Right lung (tissue), 5 donors: Measurements from ENCODE around the gene FAM25G. TPM values are rescaled to one million over a fixed set of nuclear protein-coding genes. Genes with fewer than 3 reads are reported as not detected.
"Not testable (repeated sequence)": the region's sequence is repeated elsewhere in the genome, so short reads cannot be mapped to it uniquely, and the experiment has no call there.

Experiments used
- DNase-seq, 2 donors: peaks; one replicate each; pipeline ENCODE4 v3.0.0-alpha.2; 2013
- polyA plus RNA-seq, 5 donors: library from polyadenylated mRNA; unstranded; fragments of 120-200 nt; gene quantifications; one replicate each; pipeline versions ENCODE4 v1.2.1 to v1.2.3, GENCODE V29; 2013; ENCODE audit warnings: inconsistent platforms in 1 of 5, low replicate concordance in 1 of 5; ENCODE audit not compliant: insufficient read length in 5 of 5, insufficient read depth in 1 of 5

FAM25G gene
- polyA plus RNA-seq, 5 donors, result 0.33 TPM; not detected in 4

DNA sequence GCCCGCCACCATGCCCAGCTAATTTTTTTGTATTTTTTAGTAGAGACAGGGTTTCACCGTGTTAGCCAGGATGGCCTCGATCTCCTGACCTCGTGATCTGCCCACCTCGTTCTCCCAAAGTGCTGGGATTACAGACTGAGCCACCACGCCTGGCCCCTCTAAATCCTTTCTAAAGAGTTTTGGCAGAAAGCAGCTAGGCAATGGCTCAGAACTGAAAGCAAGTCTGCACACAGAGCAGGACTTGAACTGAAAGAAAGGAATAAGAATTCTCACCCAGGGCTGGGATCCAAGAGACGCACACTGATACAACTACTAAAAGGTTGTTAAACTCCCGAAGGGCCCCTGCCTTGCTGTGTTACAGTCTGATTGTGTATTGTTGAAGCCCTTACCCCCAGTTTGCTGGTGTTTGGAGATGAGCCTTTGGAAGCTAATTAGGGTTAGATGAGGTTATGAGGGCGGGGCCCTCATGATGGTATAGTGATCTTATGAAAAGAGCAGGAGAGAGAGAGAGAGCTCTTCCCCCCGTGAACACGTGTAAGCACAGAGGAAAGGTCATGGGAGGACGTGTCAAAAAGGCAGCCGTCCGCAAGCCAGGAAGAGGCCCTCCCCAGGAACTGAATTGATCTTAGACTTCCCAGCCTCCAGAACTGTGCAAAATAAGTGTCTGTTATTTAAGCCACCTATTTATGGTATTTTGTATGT, 26.1 kb downstream of the FAM25G start:
- not testable (repeated sequence) for DNase-seq

DNA sequence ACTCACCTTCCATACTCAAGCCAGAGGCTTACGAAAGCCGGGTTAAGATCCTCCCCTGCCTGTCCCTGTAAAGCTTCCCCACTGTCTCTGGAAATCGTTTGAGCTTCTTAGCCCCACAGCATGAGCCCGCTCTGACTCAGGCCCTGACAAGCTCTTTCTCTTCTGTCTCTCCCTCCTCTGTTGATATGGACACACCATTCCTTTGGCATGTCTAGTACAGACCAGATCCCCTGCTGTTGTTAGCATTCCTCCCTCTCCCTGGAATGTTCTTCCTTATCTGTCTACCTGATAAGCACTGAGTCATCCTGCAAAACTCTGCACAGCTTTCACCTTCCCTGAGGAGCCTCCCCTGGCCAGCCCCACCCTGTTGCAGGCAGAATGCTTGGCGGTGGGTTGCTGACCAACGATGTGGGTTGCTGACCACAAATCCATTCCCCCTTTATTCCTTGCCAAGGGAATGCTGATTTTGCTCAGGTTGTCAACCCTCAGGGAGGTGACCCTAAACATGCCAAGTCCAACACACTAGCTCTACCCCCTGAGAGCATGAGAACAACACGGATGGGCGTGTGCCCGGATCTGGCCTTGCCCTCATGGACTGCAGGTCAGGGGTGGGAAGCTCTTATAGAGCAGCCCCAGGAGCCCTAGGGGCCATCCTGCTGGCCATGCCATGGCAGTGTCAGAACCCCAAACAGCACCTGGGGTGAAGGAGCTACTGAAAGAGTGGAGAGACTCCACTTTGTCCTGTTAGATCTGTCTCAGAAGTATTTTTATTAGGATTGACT, 28.7 kb downstream of the FAM25G start:
- DNase-seq, result not testable (repeated sequence)

DNA sequence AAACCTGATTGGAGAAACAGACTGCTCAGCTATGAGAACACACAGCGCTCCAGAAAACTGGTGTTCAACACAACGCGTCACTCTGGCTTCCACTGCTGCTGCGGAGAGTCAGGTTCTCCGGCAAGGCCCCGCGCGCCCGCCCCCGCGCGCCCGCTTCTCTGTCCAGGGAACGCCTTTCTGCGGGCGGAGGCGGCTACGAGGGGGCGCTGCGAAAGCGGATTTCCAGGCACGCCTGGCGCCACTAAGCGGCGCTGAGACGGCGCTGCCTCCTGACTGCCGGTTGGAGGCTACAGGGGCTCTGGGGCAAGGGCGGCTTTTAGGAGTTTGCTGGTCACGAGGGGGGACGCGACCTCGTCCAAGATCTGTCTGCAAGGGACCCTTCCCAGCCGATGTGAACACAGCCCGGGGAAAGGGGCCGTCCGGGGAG, 30.2 kb downstream of the FAM25G start:
- peak; percentile 23 to 37 for DNase-seq

DNA sequence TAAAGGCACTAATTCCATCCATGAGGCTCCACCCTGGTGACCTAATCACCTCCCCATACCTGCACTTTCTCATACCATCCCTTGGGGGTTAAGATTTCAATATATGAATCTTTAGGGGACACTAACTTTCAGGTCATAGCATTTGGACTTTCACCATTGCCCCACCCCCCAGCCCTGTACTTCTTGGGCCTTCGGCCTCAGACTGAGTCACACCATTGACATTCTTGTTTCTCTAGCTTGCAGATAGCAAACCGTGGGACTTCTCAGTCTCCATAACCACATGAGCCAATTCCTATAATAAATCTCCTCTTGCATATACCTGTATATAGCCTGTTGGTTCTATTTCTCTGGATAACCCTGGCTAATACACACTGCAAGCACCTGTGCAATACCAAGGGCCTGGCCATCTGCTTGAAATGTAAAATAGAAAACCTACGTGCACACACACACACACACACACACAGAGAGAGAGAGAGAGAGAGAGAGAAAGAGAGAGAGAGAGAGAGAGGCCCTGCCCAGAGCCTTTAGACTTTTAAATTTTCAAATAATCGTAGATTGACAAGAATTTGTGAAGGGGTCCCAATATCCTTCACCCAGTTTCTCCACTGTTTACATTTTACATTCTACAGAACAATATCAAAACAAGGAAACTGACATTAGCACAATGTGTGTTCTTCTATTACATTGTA, 32.9 kb downstream of the FAM25G start:
- no peak for DNase-seq

DNA sequence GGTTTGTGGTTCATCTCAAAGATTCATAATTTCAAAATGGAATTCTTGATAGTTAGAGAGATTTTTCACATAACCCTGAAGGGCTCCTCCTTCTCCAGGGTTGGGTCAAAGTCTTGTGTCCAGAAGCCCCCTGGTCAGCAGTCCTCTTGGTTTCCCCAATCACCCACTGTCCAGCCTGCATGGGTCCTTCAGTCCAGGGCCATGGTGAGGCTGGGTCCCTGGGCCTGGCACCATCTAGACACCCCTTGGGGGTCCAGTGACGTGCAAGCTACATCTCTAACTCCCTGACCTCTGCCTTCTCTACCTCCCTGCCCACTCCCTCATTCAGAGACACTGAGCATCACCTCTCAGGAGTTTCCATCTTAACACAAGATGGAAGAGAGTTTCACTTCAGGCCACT, 33.7 kb downstream of the FAM25G start:
- no peak for DNase-seq

DNA sequence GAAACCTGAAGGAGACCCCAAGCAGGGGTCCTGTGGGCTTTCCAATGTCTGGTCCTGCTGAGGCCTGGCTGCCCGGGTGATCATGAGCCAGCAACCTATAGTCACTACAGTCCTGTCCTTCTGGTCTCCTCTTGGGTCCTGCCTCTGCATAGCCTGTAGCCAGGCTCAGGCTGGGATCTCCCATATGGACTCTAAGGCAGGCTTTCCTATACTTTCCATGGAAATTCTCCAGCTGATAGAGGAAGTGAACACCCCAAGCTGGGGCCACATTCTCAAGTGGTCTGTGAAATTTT, 34.0 kb downstream of the FAM25G start:
- DNase-seq, result no peak

DNA sequence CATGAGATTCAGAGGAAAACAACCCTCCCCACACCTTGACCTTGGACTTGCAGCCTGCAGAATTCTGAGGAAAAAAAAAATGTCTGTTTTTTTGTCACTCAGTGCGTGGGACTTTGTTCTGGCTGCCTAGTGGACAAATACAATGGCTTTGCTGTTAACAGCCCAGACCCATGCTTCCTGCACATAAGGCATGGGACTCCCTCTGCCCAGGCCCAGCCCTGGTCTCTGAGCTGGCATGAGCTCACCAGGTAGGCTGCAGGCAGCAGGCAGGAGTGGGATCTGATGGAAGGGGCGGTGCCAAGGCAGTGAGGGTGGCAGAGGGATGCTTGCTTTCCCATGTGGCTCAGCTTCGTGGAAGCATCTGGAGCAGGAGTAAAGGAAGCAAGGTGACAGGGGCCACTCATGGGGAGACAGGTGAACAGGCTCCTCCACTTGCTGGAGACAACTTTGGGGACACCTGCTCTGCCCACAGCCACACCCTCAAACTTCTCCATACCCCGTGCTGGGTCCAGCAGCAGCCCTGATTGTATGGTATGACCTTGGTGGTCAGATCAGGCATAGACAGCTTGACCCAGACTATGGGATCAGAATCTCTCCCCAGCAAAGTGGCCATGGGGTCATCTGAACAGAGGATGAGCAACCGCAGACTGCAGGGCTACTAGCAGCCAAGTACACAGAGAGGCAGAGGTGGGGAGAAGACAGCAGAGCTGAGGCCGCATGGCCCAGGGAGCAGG, 34.5 kb downstream of the FAM25G start:
- no peak for DNase-seq

DNA sequence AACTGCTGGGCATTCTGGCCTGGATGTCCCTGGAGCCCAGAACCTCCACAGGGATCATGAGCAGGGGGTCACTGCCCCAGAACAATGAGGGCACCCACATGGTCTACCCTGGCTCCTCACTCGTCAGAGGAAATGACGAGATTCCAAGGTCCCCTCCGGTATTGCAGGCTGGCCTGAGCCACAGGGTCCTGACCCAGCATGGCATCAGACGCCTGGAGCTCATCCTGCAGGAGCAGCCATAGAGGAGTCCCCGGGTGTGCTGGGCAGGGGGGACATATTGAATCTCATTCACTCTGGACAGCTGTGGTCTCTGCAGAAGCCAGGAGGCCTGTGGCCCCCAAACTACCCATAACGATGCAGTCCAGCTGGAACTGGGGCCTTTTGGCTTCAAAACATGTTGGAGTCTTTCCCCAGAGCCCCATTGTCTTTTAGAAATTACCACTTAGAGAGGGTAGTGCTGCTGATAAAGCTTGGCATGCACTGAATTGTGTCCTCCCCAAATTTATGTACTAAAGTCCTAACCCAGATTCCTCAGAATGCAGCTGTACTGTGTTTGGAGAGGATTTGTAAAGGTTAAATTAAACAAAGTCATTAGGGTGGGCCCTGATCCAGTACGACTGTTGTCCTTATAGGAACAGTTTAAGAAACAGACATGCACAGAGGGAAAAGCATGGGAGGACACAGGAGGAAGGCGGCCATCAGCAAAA, 35.3 kb downstream of the FAM25G start:
- peak; percentile 44 to 60 for DNase-seq

DNA sequence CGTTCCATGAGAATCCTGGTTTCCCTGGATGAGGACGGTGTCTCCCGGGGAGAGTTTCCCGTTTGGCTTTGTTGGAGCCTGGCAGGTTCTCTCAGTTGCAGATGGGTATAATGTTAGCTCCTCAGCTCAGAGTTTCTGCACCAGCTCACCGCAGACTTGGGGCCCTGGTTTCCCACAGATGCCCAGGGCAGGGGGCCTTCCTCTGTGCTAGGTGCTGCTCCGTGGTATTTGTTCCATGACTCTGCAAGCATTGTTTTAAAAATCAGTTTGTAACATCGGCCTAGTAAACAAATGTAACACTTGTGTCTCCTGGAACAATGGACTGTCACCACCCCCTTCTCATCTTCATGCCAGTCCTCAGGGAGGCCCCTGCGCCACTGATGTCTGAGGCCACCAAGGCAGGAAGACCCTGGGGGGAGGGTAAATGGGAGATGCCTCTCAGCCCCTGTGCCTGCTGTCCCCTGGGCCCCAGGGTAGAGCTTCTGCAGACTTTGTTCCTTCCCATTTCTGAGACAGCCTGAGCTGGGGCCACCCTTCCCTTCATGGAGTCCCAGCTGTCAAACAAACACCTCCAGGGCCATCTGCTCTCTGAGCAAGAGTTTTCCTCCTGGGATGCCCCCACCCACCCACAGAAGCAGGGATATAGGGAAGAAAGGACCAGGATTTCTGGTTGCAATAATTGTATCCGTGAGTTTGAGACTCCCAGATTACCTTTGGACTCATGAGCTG, 36.0 kb downstream of the FAM25G start:
- DNase-seq, result not testable (repeated sequence)

DNA sequence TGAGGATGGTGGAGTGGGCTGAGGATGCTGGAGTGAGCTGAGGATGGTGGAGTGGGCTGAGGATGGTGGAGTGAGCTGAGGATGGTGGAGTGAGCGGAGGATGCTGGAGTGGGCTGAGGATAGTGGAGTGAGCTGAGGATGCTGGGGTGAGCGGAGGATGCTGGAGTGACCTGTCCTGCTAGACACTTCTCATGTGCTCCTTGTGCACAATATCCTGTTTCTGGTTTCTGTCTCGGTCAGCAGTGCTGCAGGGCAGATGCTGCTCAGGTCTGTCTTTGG, 36.8 kb downstream of the FAM25G start:
- DNase-seq, result no peak

DNA sequence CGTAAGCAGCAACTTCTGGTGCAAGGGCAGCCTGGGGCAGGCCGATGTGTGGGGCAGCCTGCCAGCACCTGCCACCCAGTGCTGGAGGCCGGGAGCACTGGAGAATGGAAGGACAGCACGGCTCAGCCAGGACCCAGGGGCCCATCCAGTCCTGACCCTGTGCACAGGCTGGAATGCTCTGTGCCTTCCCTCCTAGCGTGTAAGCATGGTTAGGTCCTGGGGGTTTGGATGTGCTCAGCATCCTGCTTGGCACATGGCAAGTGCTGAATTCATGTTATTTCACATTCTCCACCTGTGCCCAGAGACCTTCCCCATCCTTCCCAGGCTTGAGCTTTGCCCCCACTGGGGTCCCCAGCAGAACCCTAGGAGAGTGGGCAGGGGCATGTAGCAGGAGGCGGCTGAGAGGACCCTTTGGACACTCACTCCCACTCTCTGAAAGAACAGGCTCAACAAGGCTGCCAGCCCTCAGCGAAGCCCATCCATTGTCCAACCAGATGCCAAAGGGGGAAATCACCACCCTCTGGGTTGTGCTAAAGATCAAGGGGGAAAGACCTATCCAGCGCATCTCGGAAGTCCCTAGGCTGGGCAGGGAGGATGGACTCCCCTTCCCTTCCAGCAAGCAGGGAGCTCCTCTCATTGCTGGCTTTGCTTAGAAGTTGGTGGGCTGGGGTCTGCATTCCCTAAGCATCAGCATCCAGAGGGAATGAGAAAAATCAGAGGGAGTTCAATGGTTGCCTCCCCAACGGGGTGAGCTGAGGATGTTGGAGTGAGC, 37.3 kb downstream of the FAM25G start:
- no peak for DNase-seq

DNA sequence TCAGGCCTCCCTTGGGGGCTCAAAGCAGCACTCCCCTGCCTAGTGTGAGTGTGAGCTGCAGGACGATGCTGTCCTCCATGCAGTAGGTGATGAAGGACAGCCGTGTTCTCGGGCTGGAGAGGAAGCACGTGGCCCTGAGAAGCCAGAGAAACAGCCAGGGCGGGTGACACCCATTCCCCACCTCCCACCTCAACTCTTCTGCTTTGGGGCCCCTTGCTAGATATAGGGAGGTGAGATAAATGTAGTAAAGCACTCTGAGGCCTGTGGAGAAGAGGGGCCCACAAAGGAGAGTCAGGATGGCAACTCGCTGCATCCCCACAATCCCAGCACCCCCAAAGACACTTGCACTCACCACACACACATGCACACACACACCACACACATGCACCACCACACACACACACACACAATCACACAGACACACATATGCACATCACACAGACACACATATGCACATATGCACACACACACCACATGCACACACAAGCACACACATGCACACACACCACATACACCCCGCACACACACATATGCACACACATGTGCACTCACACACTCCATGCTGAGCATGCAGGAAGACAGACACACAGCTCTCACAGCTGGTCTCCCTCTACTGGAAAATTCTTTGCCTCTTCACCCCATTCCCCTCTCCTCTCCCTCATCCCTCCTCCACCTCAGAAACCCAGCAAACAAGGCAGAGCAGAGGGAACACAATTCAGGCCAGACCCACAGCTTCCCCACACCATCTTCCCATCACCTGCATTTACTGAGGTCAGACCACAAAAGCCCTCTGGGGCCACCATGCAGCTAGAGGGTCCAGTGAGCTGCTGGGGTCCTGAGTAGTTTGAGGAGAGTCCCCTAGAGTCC, 38.1 kb downstream of the FAM25G start:
- no peak for DNase-seq

DNA sequence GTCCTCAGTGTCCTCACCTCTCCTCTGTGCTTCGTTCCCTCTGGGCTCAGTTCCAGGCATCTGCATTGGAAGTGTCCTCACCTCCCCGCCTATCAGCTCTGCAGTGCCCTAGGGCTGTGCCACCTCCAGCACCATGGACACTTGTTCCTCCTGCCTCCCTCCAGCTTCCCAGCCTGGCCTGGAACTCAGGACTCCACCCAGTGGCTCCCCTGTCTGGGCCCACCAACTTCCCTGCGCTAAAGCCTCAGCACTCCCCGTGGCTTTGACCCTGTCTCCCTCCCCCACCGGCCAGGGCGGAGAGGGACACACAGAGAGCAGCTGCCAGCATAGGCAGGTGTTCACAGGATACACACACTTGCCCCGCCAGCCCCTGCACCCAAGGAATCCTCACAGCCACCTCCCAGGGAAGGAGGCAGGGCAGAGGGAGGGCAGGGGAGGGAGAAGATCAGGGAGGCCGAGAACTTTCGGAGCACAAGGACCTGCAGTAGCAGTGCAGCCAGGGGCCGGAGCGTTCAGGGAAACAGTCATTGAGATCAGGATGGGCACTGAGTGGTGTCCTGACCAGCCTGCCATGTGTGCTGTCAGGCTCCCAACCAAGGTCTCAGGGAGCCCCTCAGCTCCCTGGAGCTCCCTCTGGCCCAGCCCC, 38.9 kb downstream of the FAM25G start:
- no peak for DNase-seq

DNA sequence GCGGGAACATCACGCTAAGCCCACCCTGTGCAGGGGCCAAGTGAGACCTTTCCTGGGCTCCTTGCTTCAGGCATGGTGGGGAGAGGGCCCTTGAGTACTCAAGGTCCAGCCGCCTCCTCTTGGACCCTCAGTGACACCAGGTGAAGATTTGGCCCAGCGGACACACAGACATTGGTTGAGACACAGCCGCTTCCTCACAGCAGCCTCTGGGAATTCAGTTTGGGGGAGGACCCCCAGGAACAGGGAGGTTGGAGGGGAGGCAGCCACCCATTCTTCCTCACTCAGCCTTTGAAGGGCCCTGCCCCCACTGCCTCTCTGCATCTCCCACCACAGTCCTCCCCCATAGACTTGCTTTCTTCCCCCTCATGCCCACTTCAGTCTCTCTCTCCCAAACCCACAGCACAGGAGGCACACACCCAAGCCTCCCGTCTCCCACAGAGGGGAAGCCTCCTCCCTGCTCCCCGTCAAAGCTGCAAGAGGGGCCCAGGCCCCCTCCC, 39.5 kb downstream of the FAM25G start:
- no peak for DNase-seq

DNA sequence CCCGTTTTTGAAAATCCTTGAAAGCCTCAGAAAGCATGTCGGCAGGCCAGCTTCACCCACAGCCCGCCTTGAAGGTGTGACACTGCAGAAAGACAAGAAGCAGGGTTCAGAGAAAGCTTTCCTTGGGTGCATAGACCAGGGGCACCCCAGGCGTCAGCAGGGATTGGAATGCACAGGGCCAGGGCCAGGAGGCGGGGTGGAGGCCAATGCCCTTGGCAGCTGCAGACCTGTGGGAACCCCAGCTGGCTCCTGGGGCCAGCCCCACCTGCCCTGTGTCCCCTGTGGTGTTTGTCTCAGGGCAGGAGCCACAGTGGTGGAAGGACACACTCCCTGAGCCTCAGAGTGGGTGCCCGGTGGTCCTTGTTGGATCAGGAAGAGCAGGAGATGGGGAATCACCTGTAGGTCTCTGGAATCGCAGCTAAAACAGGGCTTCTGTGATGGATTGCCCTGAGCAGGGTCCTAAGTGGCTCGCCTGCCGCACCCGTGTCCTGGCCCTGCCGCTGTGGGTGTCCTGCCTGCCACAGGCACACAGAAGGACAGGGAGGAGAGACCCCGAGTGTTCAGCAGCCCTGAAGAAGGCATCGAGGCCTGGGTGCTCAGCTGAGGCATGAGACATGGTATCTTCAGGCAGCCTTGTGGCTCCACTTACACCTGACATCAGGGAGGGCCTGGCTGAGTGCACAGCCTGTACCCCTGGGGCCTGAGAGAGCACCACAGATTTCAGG, 40.1 kb downstream of the FAM25G start:
- DNase-seq, result no peak

DNA sequence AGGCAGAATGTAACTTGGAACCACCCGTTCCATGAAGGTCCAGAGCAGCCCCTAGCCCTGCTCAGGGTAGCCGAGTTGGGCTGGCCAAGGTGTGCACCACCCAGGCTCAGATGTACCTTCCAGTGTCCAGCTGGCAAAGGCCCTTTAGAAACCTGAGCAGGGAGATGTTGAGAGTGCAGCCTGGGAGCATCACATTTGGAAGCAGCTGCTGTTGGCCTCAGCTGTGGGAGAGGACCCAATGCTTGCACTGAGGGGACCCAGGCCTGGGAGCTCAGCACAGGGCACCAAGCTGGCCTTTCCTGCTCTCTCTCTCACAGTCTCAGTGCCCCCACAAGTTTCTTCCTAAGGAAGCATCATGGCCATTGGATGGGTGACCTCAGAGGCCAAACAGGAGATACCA, 41.1 kb downstream of the FAM25G start:
- no peak for DNase-seq

DNA sequence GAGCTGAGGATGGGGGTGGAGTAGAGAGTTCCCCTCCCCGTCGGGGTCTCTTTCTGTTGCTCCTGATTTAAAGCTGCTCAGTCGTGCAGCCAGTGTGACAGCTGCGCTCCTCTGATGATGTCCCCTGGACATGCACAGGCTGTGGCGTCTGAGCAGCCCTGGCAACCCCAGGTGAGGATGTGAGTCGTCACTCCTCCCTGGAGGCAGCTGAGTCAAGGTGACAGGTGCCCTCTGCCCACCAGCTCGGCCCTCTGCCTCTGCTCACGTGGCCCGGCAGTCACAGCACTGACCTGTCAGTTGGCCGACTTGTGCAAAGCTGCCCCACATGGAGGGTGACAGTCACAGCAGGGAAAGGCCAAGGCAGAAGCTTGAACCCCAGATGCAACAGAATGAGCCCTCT, 41.5 kb downstream of the FAM25G start:
- no peak for DNase-seq
